Smooth muscle cell (in vitro differentiated cells): Measurements from ENCODE around the gene LYZL6. TPM values are rescaled to one million over a fixed set of nuclear protein-coding genes. Genes with fewer than 3 reads are reported as not detected.
A peak's percentile ranks its signal among the peaks of the same experiment; 100 is the strongest.

Source experiments
- DNase-seq: peaks from one replicate; lab custom pipeline; 2025; ENCODE audit not compliant: unreplicated experiment; lab: John Stamatoyannopoulos, UW
- H2AFZ ChIP-seq: fragments of 200-600 bp; sonication (generic); 2 replicates; pipeline ENCODE4 v1.6.0; 2016; ENCODE audit warnings: antibody characterized with exemption, low read depth, mild to moderate bottlenecking
- H3F3A ChIP-seq: fragments of 200-600 bp; sonication (generic); 2 replicates; pipeline ENCODE4 v1.6.0; 2017; ENCODE audit warnings: antibody characterized with exemption, low read depth
- H3K27ac ChIP-seq: fragments of 200-600 bp; sonication (generic); 2 replicates; pipeline ENCODE4 v1.5.1; 2016; ENCODE audit warnings: low read depth, mild to moderate bottlenecking
- H3K27me3 ChIP-seq: fragments of 200-600 bp; sonication (generic); 2 replicates; pipeline ENCODE4 v1.6.1; 2016; ENCODE audit warnings: low read depth, mild to moderate bottlenecking
- H3K36me3 ChIP-seq: fragments of 200-600 bp; sonication (generic); 2 replicates; pipeline ENCODE4 v1.5.1; 2016; ENCODE audit warnings: low read depth
- H3K4me1 ChIP-seq: fragments of 200-600 bp; sonication (generic); 2 replicates; pipeline ENCODE4 v1.5.1; 2016; ENCODE audit warnings: low read depth
- H3K4me2 ChIP-seq: fragments of 200-600 bp; sonication (generic); 2 replicates; pipeline ENCODE4 v1.6.0; 2016; ENCODE audit warnings: mild to moderate bottlenecking
- H3K4me3 ChIP-seq: fragments of 200-600 bp; sonication (generic); 2 replicates; pipeline ENCODE4 v1.5.1; 2016; ENCODE audit warnings: mild to moderate bottlenecking
- H3K79me2 ChIP-seq: fragments of 200-600 bp; sonication (generic); 2 replicates; pipeline ENCODE4 v1.6.0; 2016; ENCODE audit warnings: low read depth, mild to moderate bottlenecking
- H3K9ac ChIP-seq: fragments of 200-600 bp; sonication (generic); 2 replicates; pipeline ENCODE4 v1.6.0; 2016; ENCODE audit warnings: low read depth
- H3K9me3 ChIP-seq: fragments of 200-600 bp; sonication (generic); replicated peaks from 2 replicates; pipeline ENCODE4 v1.5.1; 2016; ENCODE audit warnings: low read depth
- H4K20me1 ChIP-seq: fragments of 200-600 bp; sonication (generic); 2 replicates; pipeline ENCODE4 v1.6.0; 2016; ENCODE audit warnings: low read depth
- WGBS: methylation state at CpG from one replicate; pipeline ENCODE4 v1.1.7; 2016; ENCODE audit warnings: low lambda C conversion rate; 5-methylcytosine and 5-hydroxymethylcytosine counted together
- polyA plus RNA-seq: library from polyadenylated mRNA; unstranded; fragments of >200 nt; fragmentation: Nextera tagmentation; extraction: Ambion mirVana; gene quantifications from 2 replicates; pipeline ENCODE4 v1.2.1, GENCODE V29; 2016
- small RNA-seq: library from RNA; depleted of rRNA; stranded (forward); fragments of <200 nt; gene quantifications from one replicate; pipeline ENCODE3, GENCODE V24; 2014
- total RNA-seq: library from RNA; depleted of rRNA; stranded (reverse); fragments of >200 nt; gene quantifications from 2 replicates; pipeline ENCODE4 v1.2.3, GENCODE V29; 2014
- TF ChIP-seq, protein P1 (sequence below): fragments of 200-600 bp; sonication (generic); IDR thresholded peaks from 2 replicates; pipeline ENCODE4 v1.5.1; 2017; ENCODE audit warnings: borderline replicate concordance, mild to moderate bottlenecking, antibody characterized with exemption; ENCODE audit not compliant: insufficient read depth, poor library complexity, severe bottlenecking

LYZL6 gene
- total and polyA plus RNA-seq, 2 experiments from 2014 or later, result not detected

GRCh38 chr17:35890774-35891155, 52.7 kb downstream of the LYZL6 start:
- Histone ChIP-seq H3K36me3 (no peaks in the 10 kb centered on the region), H3K9ac (no peak overlapping the region), H3K4me2 (no peak overlapping the region), H3K4me1 (peaks cover 15% of the 10 kb centered on the region), H3K9me3 (no peaks in the 10 kb centered on the region), H3K27me3 (no peaks in the 10 kb centered on the region), H3K79me2 (no peaks in the 10 kb centered on the region), H3K4me3 (no peak overlapping the region), H2AFZ (no peak overlapping the region), H3F3A (peaks cover 10% of the 10 kb centered on the region), H4K20me1 (no peaks in the 10 kb centered on the region), H3K27ac (no peak overlapping the region)
- TF ChIP-seq, protein P1, sequence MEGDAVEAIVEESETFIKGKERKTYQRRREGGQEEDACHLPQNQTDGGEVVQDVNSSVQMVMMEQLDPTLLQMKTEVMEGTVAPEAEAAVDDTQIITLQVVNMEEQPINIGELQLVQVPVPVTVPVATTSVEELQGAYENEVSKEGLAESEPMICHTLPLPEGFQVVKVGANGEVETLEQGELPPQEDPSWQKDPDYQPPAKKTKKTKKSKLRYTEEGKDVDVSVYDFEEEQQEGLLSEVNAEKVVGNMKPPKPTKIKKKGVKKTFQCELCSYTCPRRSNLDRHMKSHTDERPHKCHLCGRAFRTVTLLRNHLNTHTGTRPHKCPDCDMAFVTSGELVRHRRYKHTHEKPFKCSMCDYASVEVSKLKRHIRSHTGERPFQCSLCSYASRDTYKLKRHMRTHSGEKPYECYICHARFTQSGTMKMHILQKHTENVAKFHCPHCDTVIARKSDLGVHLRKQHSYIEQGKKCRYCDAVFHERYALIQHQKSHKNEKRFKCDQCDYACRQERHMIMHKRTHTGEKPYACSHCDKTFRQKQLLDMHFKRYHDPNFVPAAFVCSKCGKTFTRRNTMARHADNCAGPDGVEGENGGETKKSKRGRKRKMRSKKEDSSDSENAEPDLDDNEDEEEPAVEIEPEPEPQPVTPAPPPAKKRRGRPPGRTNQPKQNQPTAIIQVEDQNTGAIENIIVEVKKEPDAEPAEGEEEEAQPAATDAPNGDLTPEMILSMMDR, result no peak
- 76% methylated on average over 4 of the region's 4 CpGs for WGBS
- DNase-seq, result no peak

DNA sequence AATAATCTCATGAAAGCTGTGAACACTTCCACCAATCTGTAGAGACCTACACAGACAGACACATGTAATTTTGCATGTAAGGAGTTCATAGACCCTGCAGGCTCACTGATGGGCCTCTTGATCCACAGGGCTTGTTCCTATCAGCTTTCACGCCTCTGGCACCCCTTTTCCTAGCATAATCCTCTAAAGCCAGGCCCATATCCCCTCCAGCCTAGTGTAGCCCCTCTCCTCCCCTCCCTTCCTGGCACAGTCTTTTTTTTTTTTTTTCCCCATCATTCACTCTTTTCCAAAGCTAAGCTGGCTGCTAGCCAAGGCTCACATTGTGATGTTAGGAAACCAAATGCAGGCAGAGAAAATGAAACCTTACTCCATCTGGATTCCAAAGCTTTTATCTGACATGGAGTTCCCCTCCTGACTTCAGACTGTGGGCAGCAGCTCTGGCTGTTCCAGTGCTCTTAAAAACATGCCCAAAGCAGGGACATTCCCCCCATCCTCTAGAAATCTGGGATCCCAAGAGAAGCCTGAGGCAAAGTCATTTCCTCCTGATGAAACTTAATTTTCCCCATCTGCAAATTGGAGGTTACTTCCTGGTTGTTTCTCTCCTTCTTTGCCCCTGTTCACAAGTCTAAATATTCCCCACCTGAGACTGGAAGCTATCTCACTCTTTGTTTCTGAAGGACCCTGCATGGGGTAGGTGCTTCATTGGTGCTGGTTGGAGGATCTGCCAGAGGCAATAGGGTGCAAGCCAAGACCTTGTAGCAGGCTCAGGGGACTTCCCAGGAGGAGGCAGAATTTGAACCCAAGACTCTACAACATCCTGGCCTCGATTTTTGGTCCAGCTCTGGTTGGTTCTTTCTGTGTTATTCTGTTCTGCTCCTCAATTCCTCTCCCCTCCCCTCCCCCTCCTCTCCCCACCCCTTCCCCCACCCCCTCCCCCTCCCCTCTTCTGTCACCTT, 53.4 kb downstream of the LYZL6 start:
- Histone ChIP-seq H3K27ac (peak overlapping the region; percentile 77), H4K20me1 (no peaks in the 10 kb centered on the region), H3F3A (peaks cover 10% of the 10 kb centered on the region), H3K4me2 (peak overlapping the region; percentile 53), H3K4me3 (no peak overlapping the region), H2AFZ (peak overlapping the region; percentile 51), H3K4me1 (peaks cover 15% of the 10 kb centered on the region), H3K36me3 (no peaks in the 10 kb centered on the region), H3K79me2 (no peaks in the 10 kb centered on the region), H3K27me3 (no peaks in the 10 kb centered on the region), H3K9ac (no peak overlapping the region), H3K9me3 (no peaks in the 10 kb centered on the region)
- WGBS, result 57% methylated on average over 2 of the region's 2 CpGs
- TF ChIP-seq, protein P1, result no peak
- peak; percentile 5 for DNase-seq

GRCh38 chr17:35889241-35889640, 54.3 kb downstream of the LYZL6 start:
- H3K9me3 ChIP-seq, result no peaks in the 10 kb centered on the region
- no peak overlapping the region for H3K27ac ChIP-seq
- TF ChIP-seq, protein P1, result no peak
- peaks cover 10% of the 10 kb centered on the region for H3F3A ChIP-seq
- H3K79me2 ChIP-seq, result no peaks in the 10 kb centered on the region
- H3K27me3 ChIP-seq, result no peaks in the 10 kb centered on the region
- no peak overlapping the region for H3K9ac ChIP-seq
- WGBS, result 52% methylated on average over 2 of the region's 2 CpGs
- DNase-seq, result no peak
- peaks cover 15% of the 10 kb centered on the region for H3K4me1 ChIP-seq
- no peaks in the 10 kb centered on the region for H3K36me3 ChIP-seq
- H4K20me1 ChIP-seq, result no peaks in the 10 kb centered on the region
- no peak overlapping the region for H3K4me3 ChIP-seq
- no peak overlapping the region for H3K4me2 ChIP-seq
- no peak overlapping the region for H2AFZ ChIP-seq

Small RNA genes within 50 kb of the gene (small RNA-seq; reads per million reads assigned to genes)
- 5,614 reads per million, percentile 100 among the genes with 10 or more reads in this experiment for gene RF00100

Other genes with a start within 250 kb of the LYZL6 start
- gene RASL10B, start 212.1 kb downstream of the LYZL6 start, total RNA-seq, result 6.8 and 8.2 TPM in 2 replicates
- gene RASL10B, start 212.1 kb downstream of the LYZL6 start, polyA plus RNA-seq, result 11.0 and 18.6 TPM in 2 replicates
- not detected in 2 replicates for gene GAS2L2, start 190.5 kb downstream of the LYZL6 start, total RNA-seq
- not detected in 2 replicates for gene GAS2L2, start 190.5 kb downstream of the LYZL6 start, polyA plus RNA-seq
- gene C17orf50, start 182.8 kb downstream of the LYZL6 start, total RNA-seq, result not detected in 2 replicates
- 0.33 TPM in 1 of 2 replicates, not detected in the other for gene C17orf50, start 182.8 kb downstream of the LYZL6 start, polyA plus RNA-seq
- 38.0 and 50.0 TPM in 2 replicates for gene MMP28, start 148.1 kb downstream of the LYZL6 start, total RNA-seq
- gene MMP28, start 148.1 kb downstream of the LYZL6 start, polyA plus RNA-seq, result 25.7 and 51.4 TPM in 2 replicates
- gene TAF15, start 134.2 kb downstream of the LYZL6 start, total RNA-seq, result 25.5 and 33.3 TPM in 2 replicates
- 4.2 and 8.1 TPM in 2 replicates for gene TAF15, start 134.2 kb downstream of the LYZL6 start, polyA plus RNA-seq
- not detected in 2 replicates for gene HEATR9, start 74.8 kb downstream of the LYZL6 start, total RNA-seq
- gene HEATR9, start 74.8 kb downstream of the LYZL6 start, polyA plus RNA-seq, result not detected in 2 replicates
- 0.09 TPM in 1 of 2 replicates, not detected in the other for gene CCL5, start 63.4 kb downstream of the LYZL6 start, total RNA-seq
- 1.0 TPM in 1 of 2 replicates, not detected in the other for gene CCL5, start 63.4 kb downstream of the LYZL6 start, polyA plus RNA-seq
- 1.5 TPM in 1 of 2 replicates, not detected in the other for gene RDM1, start 12.9 kb downstream of the LYZL6 start, total RNA-seq
- gene RDM1, start 12.9 kb downstream of the LYZL6 start, polyA plus RNA-seq, result 0.43 TPM in 1 of 2 replicates, not detected in the other
- not detected in 2 replicates for gene CCL16, start 37.8 kb upstream of the LYZL6 start, total RNA-seq
- gene CCL16, start 37.8 kb upstream of the LYZL6 start, polyA plus RNA-seq, result not detected in 2 replicates
- not detected in 2 replicates for gene CCL14, start 43.0 kb upstream of the LYZL6 start, total RNA-seq
- gene CCL14, start 43.0 kb upstream of the LYZL6 start, polyA plus RNA-seq, result not detected in 2 replicates
- not detected in 2 replicates for gene CCL15, start 57.8 kb upstream of the LYZL6 start, total RNA-seq
- not detected in 2 replicates for gene CCL15, start 57.8 kb upstream of the LYZL6 start, polyA plus RNA-seq
- gene CCL23, start 74.3 kb upstream of the LYZL6 start, total RNA-seq, result not detected in 2 replicates
- gene CCL23, start 74.3 kb upstream of the LYZL6 start, polyA plus RNA-seq, result not detected in 2 replicates
- not detected in 2 replicates for gene CCL18, start 120.6 kb upstream of the LYZL6 start, total RNA-seq
- not detected in 2 replicates for gene CCL18, start 120.6 kb upstream of the LYZL6 start, polyA plus RNA-seq
- gene CCL3, start 146.4 kb upstream of the LYZL6 start, total RNA-seq, result 1.3 and 4.8 TPM in 2 replicates
- 0.63 and 6.7 TPM in 2 replicates for gene CCL3, start 146.4 kb upstream of the LYZL6 start, polyA plus RNA-seq
- gene CCL4, start 160.1 kb upstream of the LYZL6 start, total RNA-seq, result 0.81 and 1.3 TPM in 2 replicates
- 1.5 TPM in 1 of 2 replicates, not detected in the other for gene CCL4, start 160.1 kb upstream of the LYZL6 start, polyA plus RNA-seq
- not detected in 2 replicates for gene TBC1D3B, start 232.9 kb upstream of the LYZL6 start, total RNA-seq
- 1.4 and 2.8 TPM in 2 replicates for gene TBC1D3B, start 232.9 kb upstream of the LYZL6 start, polyA plus RNA-seq